ENCODE measurements around the gene CPSF7.

- TF ChIP-seq CTCF (IDR thresholded peaks at IDR 0.05; ENCODE audit: insufficient read depth, low read length, poor library complexity, severe bottlenecking) (no peak), EZH2phosphoT487 (conservative IDR thresholded peaks at IDR 0.05; ENCODE audit: low read length) (no peak)
Observed at GRCh38 chr11:61425367-61426131, 4.2 kb downstream of the CPSF7 start.
